HepG2 (cell line): ENCODE results near the gene FCHO1. TPM values are rescaled to one million over a fixed set of nuclear protein-coding genes. Genes with fewer than 3 reads are reported as not detected.

Experiments used
- IRF2 ChIP-seq: IDR thresholded peaks from 2 replicates; pipeline ENCODE4 v1.6.1; 2018; ENCODE audit warnings: missing genetic modification reagents, missing compliant biosample characterization
- MLLT10 ChIP-seq: sonication (generic); formaldehyde crosslinking; IDR thresholded peaks from 2 replicates; pipeline ENCODE4 v1.4.0; 2020; ENCODE audit warnings: missing genetic modification reagents
- PCBP1 ChIP-seq: fragments of 200-400 bp; formaldehyde crosslinking; IDR thresholded peaks from 2 replicates; pipeline ENCODE4 v1.6.1; 2017; ENCODE audit warnings: mild to moderate bottlenecking, low read depth, low read length, borderline replicate concordance
- PLRG1 ChIP-seq: fragments of 450-650 bp; conservative IDR thresholded peaks from 2 replicates; pipeline ENCODE4 v1.6.1; 2016
- SETDB1 ChIP-seq: sonication (generic); formaldehyde crosslinking; IDR thresholded peaks from 2 replicates; pipeline ENCODE4 v1.5.1; 2020; ENCODE audit warnings: missing genetic modification reagents, mild to moderate bottlenecking, borderline replicate concordance
- SNAI1 ChIP-seq: sonication (generic); formaldehyde crosslinking; IDR thresholded peaks from 2 replicates; pipeline ENCODE4 v1.5.0; 2020; ENCODE audit warnings: mild to moderate bottlenecking, missing genetic modification reagents, borderline replicate concordance
- ZKSCAN8 ChIP-seq: IDR thresholded peaks from 2 replicates; pipeline ENCODE4 v1.6.1; 2016; ENCODE audit warnings: borderline replicate concordance, missing genetic modification reagents, missing compliant biosample characterization
- ZNF230 ChIP-seq: sonication (generic); formaldehyde crosslinking; IDR thresholded peaks from 2 replicates; pipeline ENCODE4 v1.4.0; 2020; ENCODE audit warnings: mild to moderate bottlenecking, missing genetic modification reagents
- ZNF263 ChIP-seq: sonication (generic); formaldehyde crosslinking; IDR thresholded peaks from 2 replicates; pipeline ENCODE4 v1.4.0; 2020; ENCODE audit warnings: missing genetic modification reagents
- ZNF598 ChIP-seq: sonication (generic); formaldehyde crosslinking; IDR thresholded peaks from 2 replicates; pipeline ENCODE4 v1.5.1; 2020; ENCODE audit warnings: mild to moderate bottlenecking, missing genetic modification reagents, borderline replicate concordance
- ZNF616 ChIP-seq: sonication (generic); formaldehyde crosslinking; IDR thresholded peaks from 2 replicates; pipeline ENCODE4 v1.5.0; 2020; ENCODE audit warnings: low read depth, mild to moderate bottlenecking, missing genetic modification reagents
- ZNF776 ChIP-seq: sonication (generic); formaldehyde crosslinking; IDR thresholded peaks from 2 replicates; pipeline ENCODE4 v1.4.0; 2020; ENCODE audit warnings: mild to moderate bottlenecking, missing genetic modification reagents
- polyA plus RNA-seq, 8 experiments: library from polyadenylated mRNA; depleted of rRNA in 3 of 8; stranded (reverse) in 7 of 8; unstranded in 1 of 8; fragments of >200 nt; fragmentation: Illumina TruSeq in 4 of 8; extraction: Trizol in 4 of 8; gene quantifications; 2 replicates each; pipeline versions ENCODE4 v1.2.1 to v1.2.3, GENCODE V29; 2011 to 2016; ENCODE audit warnings: low read depth in 4 of 8, missing spikeins in 1 of 8, mixed read lengths in 1 of 8; ENCODE audit not compliant: insufficient read depth in 1 of 8
- total RNA-seq, 5 experiments: library from RNA; depleted of rRNA; stranded (reverse); fragments of >200 nt; fragmentation: Illumina TruSeq; extraction: Trizol; gene quantifications; 2 replicates each; pipeline ENCODE4 v1.2.3, GENCODE V29; 2016; ENCODE audit warnings: low read depth in 1 of 5
- TF ChIP-seq, protein P1 (sequence below): sonication (generic); formaldehyde crosslinking; IDR thresholded peaks from 2 replicates; pipeline ENCODE4 v1.4.0; 2020; ENCODE audit warnings: missing genetic modification reagents
- TF ChIP-seq, protein P2 (sequence below): sonication (generic); formaldehyde crosslinking; IDR thresholded peaks from 2 replicates; pipeline ENCODE4 v1.5.1; 2020; ENCODE audit warnings: missing genetic modification reagents, mild to moderate bottlenecking, borderline replicate concordance
- TF ChIP-seq, protein P3 (sequence below): IDR thresholded peaks from 2 replicates; pipeline ENCODE4 v1.6.1; 2016; ENCODE audit warnings: mild to moderate bottlenecking, missing biosample characterization, missing genetic modification reagents

Gene FCHO1
- total and polyA plus RNA-seq, 2 of the 13 experiments (the other 11 are each of a cell fraction or from before 2014, with no cell fraction given): 1.3 to 3.1 TPM

DNA sequence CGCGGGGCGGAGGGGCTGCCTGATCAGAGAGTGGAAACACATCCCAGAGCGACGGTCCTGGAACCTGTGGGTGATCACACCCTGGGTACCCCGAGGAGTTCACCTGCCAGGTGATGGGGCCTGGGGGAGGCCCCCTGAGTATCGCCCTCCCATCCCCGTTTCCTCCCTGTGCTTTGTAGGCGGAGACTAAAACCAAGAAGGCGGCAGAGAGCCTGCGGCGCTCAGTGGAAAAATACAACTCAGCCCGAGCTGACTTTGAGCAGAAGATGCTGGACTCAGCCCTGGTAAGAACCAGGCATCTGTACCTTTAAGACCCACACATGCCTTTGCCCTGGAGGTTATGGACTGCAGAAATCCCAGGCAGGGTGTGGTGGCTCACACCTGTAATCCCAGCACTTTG, 19.3 kb downstream of the FCHO1 start (continued):
- TF ChIP-seq, protein P1, sequence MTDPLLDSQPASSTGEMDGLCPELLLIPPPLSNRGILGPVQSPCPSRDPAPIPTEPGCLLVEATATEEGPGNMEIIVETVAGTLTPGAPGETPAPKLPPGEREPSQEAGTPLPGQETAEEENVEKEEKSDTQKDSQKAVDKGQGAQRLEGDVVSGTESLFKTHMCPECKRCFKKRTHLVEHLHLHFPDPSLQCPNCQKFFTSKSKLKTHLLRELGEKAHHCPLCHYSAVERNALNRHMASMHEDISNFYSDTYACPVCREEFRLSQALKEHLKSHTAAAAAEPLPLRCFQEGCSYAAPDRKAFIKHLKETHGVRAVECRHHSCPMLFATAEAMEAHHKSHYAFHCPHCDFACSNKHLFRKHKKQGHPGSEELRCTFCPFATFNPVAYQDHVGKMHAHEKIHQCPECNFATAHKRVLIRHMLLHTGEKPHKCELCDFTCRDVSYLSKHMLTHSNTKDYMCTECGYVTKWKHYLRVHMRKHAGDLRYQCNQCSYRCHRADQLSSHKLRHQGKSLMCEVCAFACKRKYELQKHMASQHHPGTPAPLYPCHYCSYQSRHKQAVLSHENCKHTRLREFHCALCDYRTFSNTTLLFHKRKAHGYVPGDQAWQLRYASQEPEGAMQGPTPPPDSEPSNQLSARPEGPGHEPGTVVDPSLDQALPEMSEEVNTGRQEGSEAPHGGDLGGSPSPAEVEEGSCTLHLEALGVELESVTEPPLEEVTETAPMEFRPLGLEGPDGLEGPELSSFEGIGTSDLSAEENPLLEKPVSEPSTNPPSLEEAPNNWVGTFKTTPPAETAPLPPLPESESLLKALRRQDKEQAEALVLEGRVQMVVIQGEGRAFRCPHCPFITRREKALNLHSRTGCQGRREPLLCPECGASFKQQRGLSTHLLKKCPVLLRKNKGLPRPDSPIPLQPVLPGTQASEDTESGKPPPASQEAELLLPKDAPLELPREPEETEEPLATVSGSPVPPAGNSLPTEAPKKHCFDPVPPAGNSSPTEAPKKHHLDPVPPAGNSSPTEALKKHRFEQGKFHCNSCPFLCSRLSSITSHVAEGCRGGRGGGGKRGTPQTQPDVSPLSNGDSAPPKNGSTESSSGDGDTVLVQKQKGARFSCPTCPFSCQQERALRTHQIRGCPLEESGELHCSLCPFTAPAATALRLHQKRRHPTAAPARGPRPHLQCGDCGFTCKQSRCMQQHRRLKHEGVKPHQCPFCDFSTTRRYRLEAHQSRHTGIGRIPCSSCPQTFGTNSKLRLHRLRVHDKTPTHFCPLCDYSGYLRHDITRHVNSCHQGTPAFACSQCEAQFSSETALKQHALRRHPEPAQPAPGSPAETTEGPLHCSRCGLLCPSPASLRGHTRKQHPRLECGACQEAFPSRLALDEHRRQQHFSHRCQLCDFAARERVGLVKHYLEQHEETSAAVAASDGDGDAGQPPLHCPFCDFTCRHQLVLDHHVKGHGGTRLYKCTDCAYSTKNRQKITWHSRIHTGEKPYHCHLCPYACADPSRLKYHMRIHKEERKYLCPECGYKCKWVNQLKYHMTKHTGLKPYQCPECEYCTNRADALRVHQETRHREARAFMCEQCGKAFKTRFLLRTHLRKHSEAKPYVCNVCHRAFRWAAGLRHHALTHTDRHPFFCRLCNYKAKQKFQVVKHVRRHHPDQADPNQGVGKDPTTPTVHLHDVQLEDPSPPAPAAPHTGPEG (CRISPR knock-in tag): no peak
- TF ChIP-seq ZNF616 (CRISPR knock-in tag) (no peak), MLLT10 (CRISPR knock-in tag) (no peak), ZNF776 (no peak), IRF2 (CRISPR knock-in tag) (no peak), PLRG1 (no peak), PCBP1 (no peak), SETDB1 (no peak), ZNF598 (no peak), ZNF263 (CRISPR knock-in tag) (no peak), SNAI1 (CRISPR knock-in tag) (no peak), ZKSCAN8 (CRISPR knock-in tag) (no peak), ZNF230 (no peak)
- TF ChIP-seq, protein P2, sequence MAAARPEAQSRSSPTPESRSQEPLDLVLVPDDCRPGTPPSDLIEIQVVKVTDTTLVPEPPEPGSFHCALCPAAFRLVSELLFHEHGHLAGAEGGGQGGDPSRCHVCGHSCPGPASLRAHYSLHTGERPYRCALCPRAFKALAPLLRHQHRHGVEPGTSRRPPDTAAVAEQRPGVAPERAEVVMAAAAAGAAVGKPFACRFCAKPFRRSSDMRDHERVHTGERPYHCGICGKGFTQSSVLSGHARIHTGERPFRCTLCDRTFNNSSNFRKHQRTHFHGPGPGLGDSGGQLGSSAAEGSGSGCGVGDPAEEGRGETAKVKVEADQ: no peak
- TF ChIP-seq, protein P3, sequence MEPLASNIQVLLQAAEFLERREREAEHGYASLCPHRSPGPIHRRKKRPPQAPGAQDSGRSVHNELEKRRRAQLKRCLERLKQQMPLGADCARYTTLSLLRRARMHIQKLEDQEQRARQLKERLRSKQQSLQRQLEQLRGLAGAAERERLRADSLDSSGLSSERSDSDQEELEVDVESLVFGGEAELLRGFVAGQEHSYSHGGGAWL (CRISPR knock-in tag): no peak
